ENCODE data around the gene DENND1A.

DNA sequence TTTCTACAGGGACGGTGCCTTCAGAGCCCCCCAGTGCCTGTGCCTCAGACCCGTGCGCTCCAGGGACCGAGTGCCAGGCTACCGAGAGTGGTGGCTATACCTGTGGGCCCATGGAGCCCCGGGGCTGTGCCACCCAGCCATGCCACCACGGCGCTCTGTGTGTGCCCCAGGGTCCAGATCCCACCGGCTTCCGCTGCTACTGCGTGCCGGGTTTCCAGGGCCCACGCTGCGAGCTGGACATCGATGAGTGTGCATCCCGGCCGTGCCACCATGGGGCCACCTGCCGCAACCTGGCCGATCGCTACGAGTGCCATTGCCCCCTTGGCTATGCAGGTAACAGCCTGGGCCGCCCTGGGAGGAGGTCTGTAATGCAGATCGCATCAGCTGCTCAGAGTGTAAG lies 567.1 kb downstream of the DENND1A start:
- TF ChIP-seq, protein P1, sequence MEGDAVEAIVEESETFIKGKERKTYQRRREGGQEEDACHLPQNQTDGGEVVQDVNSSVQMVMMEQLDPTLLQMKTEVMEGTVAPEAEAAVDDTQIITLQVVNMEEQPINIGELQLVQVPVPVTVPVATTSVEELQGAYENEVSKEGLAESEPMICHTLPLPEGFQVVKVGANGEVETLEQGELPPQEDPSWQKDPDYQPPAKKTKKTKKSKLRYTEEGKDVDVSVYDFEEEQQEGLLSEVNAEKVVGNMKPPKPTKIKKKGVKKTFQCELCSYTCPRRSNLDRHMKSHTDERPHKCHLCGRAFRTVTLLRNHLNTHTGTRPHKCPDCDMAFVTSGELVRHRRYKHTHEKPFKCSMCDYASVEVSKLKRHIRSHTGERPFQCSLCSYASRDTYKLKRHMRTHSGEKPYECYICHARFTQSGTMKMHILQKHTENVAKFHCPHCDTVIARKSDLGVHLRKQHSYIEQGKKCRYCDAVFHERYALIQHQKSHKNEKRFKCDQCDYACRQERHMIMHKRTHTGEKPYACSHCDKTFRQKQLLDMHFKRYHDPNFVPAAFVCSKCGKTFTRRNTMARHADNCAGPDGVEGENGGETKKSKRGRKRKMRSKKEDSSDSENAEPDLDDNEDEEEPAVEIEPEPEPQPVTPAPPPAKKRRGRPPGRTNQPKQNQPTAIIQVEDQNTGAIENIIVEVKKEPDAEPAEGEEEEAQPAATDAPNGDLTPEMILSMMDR (IDR thresholded peaks at IDR 0.05): no peak
- TF ChIP-seq POLR2A (IDR thresholded peaks at IDR 0.05; ENCODE audit: low read depth): no peak
